Mesothelial cell of epicardium (in vitro differentiated cells): ENCODE data around the gene COL4A2. TPM values are rescaled to one million over a fixed set of nuclear protein-coding genes. Genes with fewer than 3 reads are reported as not detected.

Experiments used
- DNase-seq, 2 experiments: peaks; one replicate each; pipeline ENCODE4 v3.0.0; 2021; ENCODE audit warnings: low spot score in 2 of 2; ENCODE audit not compliant: unreplicated experiment in 2 of 2
- H3K27ac Mint-ChIP-seq: 2 replicates; pipeline ENCODE4 v1.8.0; 2021; ENCODE audit warnings: mixed read lengths
- H3K27me3 Mint-ChIP-seq: 2 replicates; pipeline ENCODE4 v1.8.0; 2021; ENCODE audit warnings: low read depth, mixed read lengths
- H3K36me3 Mint-ChIP-seq: 2 replicates; pipeline ENCODE4 v1.8.0; 2021; ENCODE audit warnings: mixed read lengths
- H3K4me1 Mint-ChIP-seq: 2 replicates; pipeline ENCODE4 v1.8.0; 2021; ENCODE audit warnings: mixed read lengths
- H3K4me3 Mint-ChIP-seq: 2 replicates; pipeline ENCODE4 v1.8.0; 2021; ENCODE audit warnings: mild to moderate bottlenecking, moderate library complexity, mixed read lengths
- H3K9me3 Mint-ChIP-seq: 2 replicates; pipeline ENCODE4 v1.8.0; 2021; ENCODE audit warnings: mixed read lengths
- total RNA-seq: library from RNA; stranded (reverse); gene quantifications from 3 replicates; pipeline ENCODE4 v1.2.1, GENCODE V29; 2021
- TF ChIP-seq, protein P1 (sequence below): fragments of 200-600 bp; sonication (generic); IDR thresholded peaks from one replicate; pipeline ENCODE4 v1.5.0; 2021; ENCODE audit warnings: antibody characterized with exemption; ENCODE audit not compliant: unreplicated experiment

The COL4A2 gene
- total RNA-seq, 1 donor from 2014 or later, result 469 TPM

GRCh38 chr13:110379905-110380341, 72.8 kb downstream of the COL4A2 start:
- Mint-ChIP-seq H3K27me3 (no peaks in the 10 kb centered on the region), H3K4me3 (no peak overlapping the region), H3K9me3 (no peaks in the 10 kb centered on the region), H3K4me1 (peaks cover 40% of the 10 kb centered on the region), H3K36me3 (peaks cover 4% of the 10 kb centered on the region), H3K27ac (peak overlapping the region; percentile 91)
- TF ChIP-seq, protein P1, sequence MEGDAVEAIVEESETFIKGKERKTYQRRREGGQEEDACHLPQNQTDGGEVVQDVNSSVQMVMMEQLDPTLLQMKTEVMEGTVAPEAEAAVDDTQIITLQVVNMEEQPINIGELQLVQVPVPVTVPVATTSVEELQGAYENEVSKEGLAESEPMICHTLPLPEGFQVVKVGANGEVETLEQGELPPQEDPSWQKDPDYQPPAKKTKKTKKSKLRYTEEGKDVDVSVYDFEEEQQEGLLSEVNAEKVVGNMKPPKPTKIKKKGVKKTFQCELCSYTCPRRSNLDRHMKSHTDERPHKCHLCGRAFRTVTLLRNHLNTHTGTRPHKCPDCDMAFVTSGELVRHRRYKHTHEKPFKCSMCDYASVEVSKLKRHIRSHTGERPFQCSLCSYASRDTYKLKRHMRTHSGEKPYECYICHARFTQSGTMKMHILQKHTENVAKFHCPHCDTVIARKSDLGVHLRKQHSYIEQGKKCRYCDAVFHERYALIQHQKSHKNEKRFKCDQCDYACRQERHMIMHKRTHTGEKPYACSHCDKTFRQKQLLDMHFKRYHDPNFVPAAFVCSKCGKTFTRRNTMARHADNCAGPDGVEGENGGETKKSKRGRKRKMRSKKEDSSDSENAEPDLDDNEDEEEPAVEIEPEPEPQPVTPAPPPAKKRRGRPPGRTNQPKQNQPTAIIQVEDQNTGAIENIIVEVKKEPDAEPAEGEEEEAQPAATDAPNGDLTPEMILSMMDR, result no peak
- no peak for DNase-seq

DNA sequence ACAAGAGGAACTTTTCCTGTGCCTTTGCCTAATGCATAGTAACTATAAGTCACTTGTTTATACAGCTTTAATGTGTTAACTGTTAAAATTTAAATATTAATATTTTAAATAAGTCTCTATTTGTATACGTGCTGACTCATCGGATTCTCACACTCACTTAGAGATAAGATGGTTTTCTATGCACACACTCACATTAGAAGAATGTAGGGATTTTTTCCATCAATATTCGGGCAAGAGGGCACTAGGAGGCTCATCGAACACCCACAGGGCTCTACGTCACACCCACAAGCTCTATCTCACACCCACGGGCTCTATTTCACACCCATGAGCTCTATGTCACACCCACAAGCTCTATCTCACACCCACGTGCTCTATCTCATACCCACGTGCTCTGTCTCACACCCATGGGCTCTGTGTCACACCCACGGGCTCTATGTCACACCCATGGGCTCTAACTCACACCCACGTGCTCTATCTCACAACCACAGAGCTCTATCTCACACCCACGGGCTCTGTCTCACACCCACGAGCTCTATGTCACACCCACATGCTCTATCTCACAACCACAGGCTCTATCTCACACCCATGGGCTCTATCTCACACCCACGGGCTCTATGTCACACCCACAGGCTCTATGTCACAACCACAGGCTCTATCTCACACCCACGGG, 73.4 kb downstream of the COL4A2 start:
- Mint-ChIP-seq H3K9me3 (no peaks in the 10 kb centered on the region), H3K27ac (peak overlapping the region; percentile 70), H3K4me3 (no peak overlapping the region), H3K4me1 (peaks cover 34% of the 10 kb centered on the region), H3K36me3 (peaks cover 4% of the 10 kb centered on the region), H3K27me3 (no peaks in the 10 kb centered on the region)
- no peak for DNase-seq
- TF ChIP-seq, protein P1, result no peak

- Mint-ChIP-seq H3K27me3 (no peaks in the 10 kb centered on the region), H3K27ac (peak overlapping the region; percentile 70), H3K9me3 (no peaks in the 10 kb centered on the region), H3K4me1 (peaks cover 29% of the 10 kb centered on the region), H3K36me3 (peaks cover 4% of the 10 kb centered on the region), H3K4me3 (no peak overlapping the region)
- TF ChIP-seq, protein P1, result no peak
- no peak for DNase-seq
These were observed 73.9 kb downstream of the COL4A2 start for GRCh38 chr13:110381029-110381360.

DNA sequence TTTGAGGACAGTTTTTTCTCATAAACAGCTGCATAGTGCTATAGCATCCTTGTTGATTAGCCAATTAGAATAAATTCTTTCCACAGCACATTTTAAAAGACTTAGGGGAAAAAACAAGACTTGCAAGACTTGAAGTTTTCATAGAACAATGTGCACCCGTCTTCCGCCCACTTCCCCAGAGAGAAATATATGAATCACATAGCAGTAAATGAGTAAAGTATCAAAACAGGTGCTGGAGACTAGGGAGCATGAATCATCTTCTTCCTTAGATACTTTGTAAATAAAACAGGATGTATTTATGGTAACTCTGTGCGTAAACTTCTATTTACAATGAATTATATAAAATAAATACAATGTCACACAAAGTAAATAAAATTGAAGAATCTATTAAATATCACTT, 75.1 kb downstream of the COL4A2 start:
- Mint-ChIP-seq H3K4me1 (peaks cover 20% of the 10 kb centered on the region), H3K27me3 (no peaks in the 10 kb centered on the region), H3K27ac (peak overlapping the region; percentile 13), H3K36me3 (peaks cover 4% of the 10 kb centered on the region), H3K4me3 (no peak overlapping the region), H3K9me3 (no peaks in the 10 kb centered on the region)
- DNase-seq, result no peak
- TF ChIP-seq, protein P1, result no peak

DNA sequence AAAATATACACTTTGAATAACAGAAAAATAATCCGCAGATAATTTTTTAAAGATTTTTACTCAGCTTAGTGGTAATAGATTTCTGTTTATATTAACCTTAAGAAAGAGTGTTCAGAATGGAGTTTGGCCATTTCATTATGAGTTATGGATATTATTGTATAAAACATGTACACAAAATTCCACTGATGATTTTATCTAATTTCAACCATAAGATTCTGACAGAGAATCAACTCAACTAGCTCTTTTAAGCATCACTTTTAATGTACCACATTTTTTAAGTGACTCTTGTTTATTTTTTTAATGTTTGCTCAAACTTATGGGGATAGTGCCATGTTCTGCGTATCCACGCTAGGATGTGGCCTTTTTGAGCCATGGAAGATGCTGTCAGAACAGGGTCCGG, 75.7 kb downstream of the COL4A2 start:
- H3K4me3 Mint-ChIP-seq, result no peak overlapping the region
- peaks cover 4% of the 10 kb centered on the region for H3K36me3 Mint-ChIP-seq
- H3K27me3 Mint-ChIP-seq, result no peaks in the 10 kb centered on the region
- H3K9me3 Mint-ChIP-seq, result no peaks in the 10 kb centered on the region
- TF ChIP-seq, protein P1, result no peak
- H3K27ac Mint-ChIP-seq, result no peak overlapping the region
- DNase-seq, result no peak
- peaks cover 20% of the 10 kb centered on the region for H3K4me1 Mint-ChIP-seq
